H1 (cell line): ENCODE data around the gene ARHGEF38. TPM values are rescaled to one million over a fixed set of nuclear protein-coding genes. Genes with fewer than 3 reads are reported as not detected.

ENCODE experiments used
- CTCF ChIA-PET: fragments of 300-600 bp; sonication (Branson Sonifier 250); formaldehyde crosslinking; loops from one replicate; lab custom pipeline; 2021; ENCODE audit not compliant: partially characterized antibody; lab: Charles Lee
- POLR2A ChIA-PET: fragments of 300-600 bp; sonication (Branson Sonifier 250); formaldehyde crosslinking; loops from one replicate; lab custom pipeline; 2021; ENCODE audit warnings: inconsistent platforms; ENCODE audit not compliant: partially characterized antibody; lab: Charles Lee
- DNase-seq, 2 experiments: peaks; one replicate each; pipeline versions ENCODE4 v3.0.0 to v3.0.0-alpha.2; 2010 to 2022; ENCODE audit warnings: low spot score in 2 of 2, low read depth in 1 of 2, mixed read lengths in 1 of 2
- FAIRE-seq: peaks from 2 replicates; lab custom pipeline; 2011; peaks lifted over from hg19 to GRCh38; lab: Jason Lieb, UNC
- H2AFZ ChIP-seq: 2 replicates; pipeline ENCODE4 v1.8.1; 2012; ENCODE audit warnings: low read length, inconsistent platforms
- H2AK5ac ChIP-seq: 2 replicates; pipeline ENCODE4 v1.6.1; 2013; ENCODE audit warnings: low read depth, low read length
- H2BK120ac ChIP-seq: replicated peaks from 2 replicates; pipeline ENCODE3; 2013; ENCODE audit warnings: low read depth, low read length, inconsistent platforms
- H2BK12ac ChIP-seq: 2 replicates; pipeline ENCODE4 v1.6.1; 2013; ENCODE audit warnings: low read depth, low read length
- H2BK15ac ChIP-seq: 2 replicates; pipeline ENCODE4 v1.6.1; 2013; ENCODE audit warnings: low read length
- H2BK20ac ChIP-seq: 2 replicates; pipeline ENCODE4 v1.6.1; 2013; ENCODE audit warnings: low read length
- H2BK5ac ChIP-seq: 2 replicates; pipeline ENCODE4 v1.6.1; 2013; ENCODE audit warnings: low read depth, low read length
- H3K14ac ChIP-seq: 2 replicates; pipeline ENCODE4 v1.6.1; 2013; ENCODE audit warnings: inconsistent platforms; ENCODE audit not compliant: insufficient read length
- H3K18ac ChIP-seq: 2 replicates; pipeline ENCODE4 v1.6.1; 2013; ENCODE audit warnings: low read length; ENCODE audit errors: extremely low read depth
- H3K23ac ChIP-seq: 2 replicates; pipeline ENCODE4 v1.6.1; 2013; ENCODE audit warnings: inconsistent platforms; ENCODE audit not compliant: insufficient read length
- H3K23me2 ChIP-seq: 2 replicates; pipeline ENCODE4 v1.6.1; 2013; ENCODE audit warnings: low read depth, low read length
- H3K27ac ChIP-seq: 2 replicates; pipeline ENCODE4 v1.6.1; 2011; ENCODE audit warnings: low read depth, low read length, inconsistent platforms
- H3K27me3 ChIP-seq, 4 experiments: replicated peaks in 1 of 4; 1 replicate in 1 of 4; 2 replicates in 3 of 4; pipeline versions ENCODE4 v1.6.1 to v1.8.1; 2011 to 2013; ENCODE audit warnings: low read length in 3 of 4, mild to moderate bottlenecking in 3 of 4, inconsistent platforms in 2 of 4, mixed read lengths in 2 of 4, moderate library complexity in 1 of 4; ENCODE audit not compliant: control insufficient read depth in 3 of 4, insufficient read depth in 3 of 4; ENCODE audit errors: extremely low read depth in 1 of 4
- H3K36me3 ChIP-seq, 4 experiments: 2 replicates each; pipeline versions ENCODE4 v1.6.1 to v1.8.1; 2011 to 2013; ENCODE audit warnings: mild to moderate bottlenecking in 4 of 4, low read length in 3 of 4, moderate library complexity in 2 of 4, control low read depth in 1 of 4, inconsistent platforms in 1 of 4; ENCODE audit not compliant: insufficient read depth in 4 of 4, control insufficient read depth in 2 of 4
- H3K4ac ChIP-seq: replicated peaks from 2 replicates; pipeline ENCODE3; 2013; ENCODE audit warnings: low read length, low read depth, mixed read lengths, inconsistent platforms; ENCODE audit not compliant: insufficient read length
- H3K4me1 ChIP-seq, 4 experiments: replicated peaks in 1 of 4; 1 replicate in 1 of 4; 2 replicates in 3 of 4; pipeline versions ENCODE4 v1.6.1 to v1.8.1; 2011 to 2013; ENCODE audit warnings: low read length in 3 of 4, inconsistent platforms in 2 of 4, mixed read lengths in 1 of 4; ENCODE audit not compliant: insufficient read depth in 4 of 4, control insufficient read depth in 3 of 4
- H3K4me2 ChIP-seq, 2 experiments: 2 replicates each; pipeline versions ENCODE4 v1.6.1 to v1.8.1; 2011 to 2013; ENCODE audit warnings: low read depth in 2 of 2, low read length in 2 of 2, control low read depth in 1 of 2, inconsistent platforms in 1 of 2, mild to moderate bottlenecking in 1 of 2; ENCODE audit not compliant: insufficient read depth in 1 of 2
- H3K4me3 ChIP-seq, 4 experiments: fragments of 200-600, 300-600 bp in 1 of 4; sonication (generic), shearing (Covaris generic), sonication (Bioruptor Twin) in 1 of 4; 2 replicates each; pipeline versions ENCODE4 v1.5.1 to v1.8.1; 2011 to 2016; ENCODE audit warnings: low read length in 4 of 4, low read depth in 3 of 4, control low read depth in 2 of 4, inconsistent platforms in 2 of 4, mild to moderate bottlenecking in 2 of 4, mixed read lengths in 1 of 4, moderate library complexity in 1 of 4; ENCODE audit not compliant: insufficient read depth in 2 of 4; ENCODE audit errors: extremely low read depth in 1 of 4
- H3K56ac ChIP-seq: replicated peaks from 2 replicates; pipeline ENCODE3; 2013; ENCODE audit warnings: low read depth, mild to moderate bottlenecking, mixed read lengths, low read length, inconsistent platforms; ENCODE audit not compliant: insufficient read length
- H3K79me1 ChIP-seq: 2 replicates; pipeline ENCODE4 v1.6.1; 2013; ENCODE audit warnings: low read depth, low read length, control low read depth
- H3K79me2 ChIP-seq, 2 experiments: 2 replicates each; pipeline versions ENCODE4 v1.6.1 to v1.8.1; 2012 to 2013; ENCODE audit warnings: low read length in 2 of 2, mild to moderate bottlenecking in 2 of 2, inconsistent platforms in 1 of 2; ENCODE audit not compliant: insufficient read depth in 2 of 2, control insufficient read depth in 1 of 2
- H3K9ac ChIP-seq, 4 experiments: replicated peaks in 1 of 4; 1 replicate in 1 of 4; 2 replicates in 3 of 4; pipeline versions ENCODE4 v1.6.1 to v1.8.1; 2011 to 2013; ENCODE audit warnings: low read depth in 3 of 4, low read length in 3 of 4, control low read depth in 2 of 4, mild to moderate bottlenecking in 2 of 4, moderate library complexity in 2 of 4, inconsistent platforms in 1 of 4; ENCODE audit errors: extremely low read depth in 1 of 4
- H3K9me3 ChIP-seq, 2 experiments: 2 replicates each; pipeline versions ENCODE4 v1.6.1 to v1.8.1; 2012 to 2013; ENCODE audit warnings: mild to moderate bottlenecking in 2 of 2, moderate library complexity in 2 of 2, control low read depth in 1 of 2, inconsistent platforms in 1 of 2, low read depth in 1 of 2, low read length in 1 of 2, mixed read lengths in 1 of 2; ENCODE audit not compliant: insufficient read depth in 2 of 2
- H4K20me1 ChIP-seq, 2 experiments: replicated peaks in 1 of 2; 2 replicates each; pipeline versions ENCODE3 to v1.8.1; 2011 to 2013; ENCODE audit warnings: inconsistent platforms in 2 of 2, low read length in 2 of 2, mild to moderate bottlenecking in 1 of 2; ENCODE audit not compliant: insufficient read depth in 2 of 2, control insufficient read depth in 1 of 2
- H4K5ac ChIP-seq: 2 replicates; pipeline ENCODE4 v1.6.1; 2013; ENCODE audit warnings: low read length, low read depth, mixed read lengths, inconsistent platforms; ENCODE audit not compliant: insufficient read length
- H4K8ac ChIP-seq: 2 replicates; pipeline ENCODE4 v1.8.0; 2013; ENCODE audit warnings: mild to moderate bottlenecking, moderate library complexity, low read length, inconsistent platforms; ENCODE audit not compliant: insufficient read depth; ENCODE audit errors: extremely low read depth
- H4K91ac ChIP-seq: replicated peaks from 2 replicates; pipeline ENCODE3; 2013; ENCODE audit warnings: low read length, mixed read lengths, inconsistent platforms; ENCODE audit not compliant: insufficient read length
- ATF2 ChIP-seq: IDR thresholded peaks from 2 replicates; pipeline ENCODE4 v1.6.1; 2012; ENCODE audit warnings: low read length, inconsistent platforms
- HDAC6 ChIP-seq: IDR thresholded peaks from one replicate; pipeline ENCODE4 v1.7.1; 2012; ENCODE audit warnings: low read depth, mild to moderate bottlenecking, inconsistent platforms, low read length, moderate library complexity
- WGBS, 2 experiments: shearing (Covaris generic) in 1 of 2; methylation state at CpG; one replicate each; pipeline versions ENCODE4 v1.1.6 to v1.1.7; 2013 to 2015; ENCODE audit warnings: low lambda C conversion rate in 2 of 2, mixed read lengths in 2 of 2, inconsistent platforms in 1 of 2, low coverage in 1 of 2, missing lambda C conversion rate in 1 of 2; ENCODE audit not compliant: insufficient replicate concordance in 2 of 2, insufficient coverage in 1 of 2, insufficient read length in 1 of 2; ENCODE audit errors: extremely low coverage in 1 of 2, missing lambda C conversion rate in 1 of 2; 5-methylcytosine and 5-hydroxymethylcytosine counted together
- polyA plus RNA-seq, 7 experiments: library from polyadenylated mRNA; depleted of rRNA in 3 of 7; stranded (reverse) in 5 of 7; unstranded in 2 of 7; fragments of >200 nt in 5 of 7; fragments of 200-250 nt in 2 of 7; gene quantifications; 1 replicate in 5 of 7; 2 replicates in 1 of 7; 4 replicates in 1 of 7; pipeline versions ENCODE4 v1.2.1 to v1.2.3, GENCODE V29; 2011 to 2013; ENCODE audit warnings: missing spikeins in 2 of 7, mixed read lengths in 2 of 7
- total RNA-seq: library from RNA; stranded (reverse); fragmentation: NEBNext Ultra II Directional; extraction: Animal tissue kit (Norgen Biotek cat#: 25700); gene quantifications from 2 replicates; pipeline ENCODE4 v1.2.1, GENCODE V29; 2021

Gene ARHGEF38
- total and polyA plus RNA-seq, 2 of the 8 experiments (the other 6 are each of a cell fraction or from before 2014, with no cell fraction given) = not detected

- Histone ChIP-seq H3K36me3 (no peaks in the 10 kb centered on the region), H3K79me1 (no peaks in the 10 kb centered on the region), H3K4me2 (no peak overlapping the region), H3K23me2 (no peaks in the 10 kb centered on the region), H2BK120ac (no peak overlapping the region), H3K18ac (no peak overlapping the region), H3K4ac (no peak overlapping the region), H4K8ac (no peak overlapping the region), H3K79me2 (no peaks in the 10 kb centered on the region), H2BK12ac (no peak overlapping the region), H2BK5ac (no peak overlapping the region), H3K9ac (no peak overlapping the region), H2AK5ac (no peak overlapping the region), H3K56ac (no peak overlapping the region), H4K20me1 (no peaks in the 10 kb centered on the region), H4K91ac (no peak overlapping the region), H2BK15ac (no peak overlapping the region), H4K5ac (no peak overlapping the region), H3K14ac (no peak overlapping the region), H3K27ac (no peak overlapping the region), H3K27me3 (no peaks in the 10 kb centered on the region), H2AFZ (no peak overlapping the region), H3K4me1 (no peaks in the 10 kb centered on the region), H2BK20ac (no peak overlapping the region), H3K9me3 (no peaks in the 10 kb centered on the region), H3K4me3 (no peak overlapping the region), H3K23ac (no peak overlapping the region)
- DNase-seq (no peak), FAIRE-seq (no peak)
- WGBS, 2 experiments = 88% methylated on average over 4 of the region's 4 CpGs; no CpG with 5 or more reads in 1 of the 2 experiments
- CTCF ChIA-PET = interaction anchor here (1.3 to 1.7 kb wide), 3 partner anchors 11 to 57 kb away, joined by 3 to 6 read pairs (median 3); no protein-coding TSS in a partner anchor
- POLR2A ChIA-PET = no interaction called here
- no peak for TF ChIP-seq HDAC6
- no peak for TF ChIP-seq ATF2
Measured at GRCh38 chr4:105652286-105652888, 100.0 kb downstream of the ARHGEF38 start.
